Endometrium (tissue), 2 donors: ENCODE measurements around the gene SRSF3.

Experiments used
- FAIRE-seq: peaks from 2 replicates; lab custom pipeline; 2012; peaks lifted over from hg19 to GRCh38; lab: Jason Lieb, UNC
- donor health status: control.
- donor health status: control.

SRSF3 gene

DNA sequence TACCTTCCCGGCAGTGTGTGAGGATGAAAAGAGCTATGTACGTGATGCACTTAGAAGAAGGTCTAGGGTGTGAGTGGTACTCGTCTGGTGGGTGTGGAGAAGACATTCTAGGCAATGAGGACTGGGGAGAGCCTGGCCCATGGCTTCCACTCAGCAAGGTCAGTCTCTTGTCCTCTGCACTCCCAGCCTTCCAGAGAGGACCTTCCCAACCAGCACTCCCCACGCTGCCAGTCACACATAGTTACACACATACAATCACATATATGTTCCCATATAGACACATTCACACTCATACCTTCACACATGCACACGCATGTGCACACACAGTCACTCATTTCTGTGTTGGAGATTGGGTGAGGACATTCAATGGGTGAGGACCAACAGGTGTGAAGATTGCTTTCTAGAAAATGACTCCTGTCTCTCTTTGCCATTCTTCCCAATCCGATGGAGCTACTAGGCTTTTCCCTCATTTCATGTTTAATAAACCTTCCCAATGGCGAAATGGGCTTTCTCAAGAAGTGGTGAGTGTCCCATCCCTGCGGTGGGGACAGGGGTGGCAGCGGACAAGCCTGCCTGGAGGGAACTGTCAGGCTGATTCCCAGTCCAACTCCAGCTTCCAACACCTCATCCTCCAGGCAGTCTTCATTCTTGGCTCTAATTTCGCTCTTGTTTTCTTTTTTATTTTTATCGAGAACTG lies 30.4 kb downstream of the SRSF3 start:
- FAIRE-seq: no peak

DNA sequence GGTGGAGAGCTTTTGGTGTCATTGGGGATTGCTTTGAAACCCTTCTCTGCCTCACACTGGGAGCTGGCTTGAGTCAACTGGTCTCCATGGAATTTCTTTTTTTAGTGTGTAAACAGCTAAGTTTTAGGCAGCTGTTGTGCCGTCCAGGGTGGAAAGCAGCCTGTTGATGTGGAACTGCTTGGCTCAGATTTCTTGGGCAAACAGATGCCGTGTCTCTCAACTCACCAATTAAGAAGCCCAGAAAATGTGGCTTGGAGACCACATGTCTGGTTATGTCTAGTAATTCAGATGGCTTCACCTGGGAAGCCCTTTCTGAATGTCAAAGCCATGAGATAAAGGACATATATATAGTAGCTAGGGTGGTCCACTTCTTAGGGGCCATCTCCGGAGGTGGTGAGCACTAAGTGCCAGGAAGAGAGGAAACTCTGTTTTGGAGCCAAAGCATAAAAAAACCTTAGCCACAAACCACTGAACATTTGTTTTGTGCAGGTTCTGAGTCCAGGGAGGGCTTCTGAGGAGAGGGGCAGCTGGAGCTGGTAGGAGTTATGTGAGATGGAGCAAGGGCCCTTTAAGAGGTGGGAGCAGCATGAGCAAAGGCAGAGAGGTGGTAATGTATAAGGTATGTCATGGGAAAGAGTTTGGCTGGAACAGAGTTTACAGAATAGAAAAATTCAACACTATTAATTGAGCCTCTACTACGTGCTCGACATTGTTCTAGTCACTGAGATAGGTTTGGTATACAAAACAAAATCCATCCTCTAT lies 31.2 kb downstream of the SRSF3 start:
- FAIRE-seq: no peak

DNA sequence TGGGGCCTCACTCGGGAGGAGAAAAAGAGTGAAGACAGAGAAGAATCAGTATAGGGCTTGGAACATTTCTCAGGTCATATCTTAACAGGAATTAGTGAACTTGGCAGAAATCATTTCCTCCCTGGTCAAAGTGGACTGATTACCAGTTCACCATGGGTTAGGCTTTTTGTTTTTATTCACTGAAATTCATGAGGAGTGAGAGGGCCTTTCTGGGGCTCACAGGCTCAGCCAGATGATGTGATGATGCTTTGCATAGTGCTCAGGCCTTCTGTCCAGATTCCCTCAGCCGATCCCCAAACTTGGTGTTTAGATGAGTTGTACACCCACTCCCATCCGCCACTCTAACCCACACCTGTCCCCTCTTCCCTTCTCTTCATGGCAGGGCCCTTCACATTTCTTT lies 32.5 kb downstream of the SRSF3 start:
- FAIRE-seq: no peak

DNA sequence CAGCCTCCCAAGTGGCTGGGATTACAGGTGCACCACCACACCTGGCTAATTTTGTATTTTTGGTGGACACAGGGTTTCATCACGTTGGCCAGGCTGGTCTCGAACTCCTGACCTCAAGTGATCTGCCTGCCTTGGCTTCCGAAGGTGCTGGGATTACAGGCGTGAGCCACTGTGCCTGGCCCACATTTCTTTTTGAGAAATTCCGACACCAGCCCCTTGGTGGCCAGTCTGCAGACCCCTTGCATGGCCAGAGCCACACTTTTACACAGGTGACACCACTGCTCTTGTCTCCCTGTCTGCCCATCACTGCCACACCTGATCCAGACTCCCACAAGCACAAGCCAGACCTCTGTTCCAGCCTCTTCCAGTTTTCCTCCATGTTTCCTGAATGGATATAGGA lies 33.0 kb downstream of the SRSF3 start:
- no peak for FAIRE-seq

DNA sequence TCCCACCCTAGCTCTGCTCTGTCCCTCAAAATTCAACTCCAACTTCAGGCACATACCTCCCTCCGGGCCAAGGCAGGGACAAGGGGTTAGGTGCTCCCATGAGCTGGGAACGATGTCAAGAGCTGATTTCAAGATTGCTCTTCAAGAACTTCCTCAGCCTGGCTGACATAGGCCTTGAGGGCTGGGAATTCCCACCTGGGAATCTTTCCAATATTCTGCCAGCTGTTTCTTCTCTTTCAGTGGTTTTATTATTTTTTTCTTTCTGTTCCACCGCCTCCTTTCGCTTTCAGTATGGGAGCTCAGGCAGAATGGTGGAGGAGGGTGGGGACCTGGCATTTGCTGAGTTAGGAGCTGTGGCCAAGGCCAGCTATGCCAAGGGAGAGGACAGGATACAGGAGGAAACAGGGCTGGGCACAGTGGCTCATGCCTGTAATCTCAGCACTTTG lies 33.7 kb downstream of the SRSF3 start:
- no peak for FAIRE-seq

DNA sequence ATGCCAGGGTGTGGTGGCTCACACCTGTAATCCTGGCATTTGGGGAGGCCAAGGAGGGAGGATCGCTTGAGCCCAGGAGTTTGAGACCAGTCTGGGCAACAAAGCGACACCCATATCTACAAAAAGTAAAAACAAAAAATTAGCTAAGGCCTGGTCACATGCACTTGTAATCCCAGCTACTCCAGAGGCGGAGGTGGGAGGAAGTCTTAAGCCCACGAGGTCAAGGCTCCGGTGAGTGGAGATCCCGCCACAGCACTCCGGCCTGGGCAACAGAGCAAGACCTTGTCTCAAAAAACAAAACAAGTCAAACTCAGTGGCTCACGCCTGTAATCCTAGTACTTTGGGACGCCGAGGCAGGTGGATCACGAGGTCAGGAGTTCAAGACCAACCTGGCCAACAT lies 35.6 kb downstream of the SRSF3 start:
- no peak for FAIRE-seq

- FAIRE-seq: no peak
These were observed 37.3 kb downstream of the SRSF3 start for GRCh38 chr6:36631326-36632011.

GRCh38 chr6:36633370-36633769 lies 39.2 kb downstream of the SRSF3 start:
- no peak for FAIRE-seq

DNA sequence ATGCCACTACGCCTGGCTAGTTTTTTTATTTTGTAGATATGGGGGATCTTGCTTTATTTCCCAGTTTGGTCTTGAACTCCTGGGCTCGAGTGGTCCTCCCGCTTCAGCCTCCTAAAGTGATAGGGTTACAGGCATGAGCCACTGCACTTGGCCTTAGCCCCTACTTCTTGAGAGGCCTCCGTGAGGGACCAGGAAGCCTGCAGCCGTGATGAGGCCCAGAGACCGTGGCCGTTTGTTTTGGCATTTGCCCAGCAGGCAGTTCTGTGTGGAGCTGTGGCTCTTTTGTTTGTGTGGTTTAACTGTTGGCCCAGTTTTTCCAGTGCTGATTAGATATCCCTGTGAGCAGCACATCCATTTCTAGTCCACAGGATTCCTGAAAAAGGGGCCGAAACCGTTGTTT lies 39.8 kb downstream of the SRSF3 start:
- no peak for FAIRE-seq

DNA sequence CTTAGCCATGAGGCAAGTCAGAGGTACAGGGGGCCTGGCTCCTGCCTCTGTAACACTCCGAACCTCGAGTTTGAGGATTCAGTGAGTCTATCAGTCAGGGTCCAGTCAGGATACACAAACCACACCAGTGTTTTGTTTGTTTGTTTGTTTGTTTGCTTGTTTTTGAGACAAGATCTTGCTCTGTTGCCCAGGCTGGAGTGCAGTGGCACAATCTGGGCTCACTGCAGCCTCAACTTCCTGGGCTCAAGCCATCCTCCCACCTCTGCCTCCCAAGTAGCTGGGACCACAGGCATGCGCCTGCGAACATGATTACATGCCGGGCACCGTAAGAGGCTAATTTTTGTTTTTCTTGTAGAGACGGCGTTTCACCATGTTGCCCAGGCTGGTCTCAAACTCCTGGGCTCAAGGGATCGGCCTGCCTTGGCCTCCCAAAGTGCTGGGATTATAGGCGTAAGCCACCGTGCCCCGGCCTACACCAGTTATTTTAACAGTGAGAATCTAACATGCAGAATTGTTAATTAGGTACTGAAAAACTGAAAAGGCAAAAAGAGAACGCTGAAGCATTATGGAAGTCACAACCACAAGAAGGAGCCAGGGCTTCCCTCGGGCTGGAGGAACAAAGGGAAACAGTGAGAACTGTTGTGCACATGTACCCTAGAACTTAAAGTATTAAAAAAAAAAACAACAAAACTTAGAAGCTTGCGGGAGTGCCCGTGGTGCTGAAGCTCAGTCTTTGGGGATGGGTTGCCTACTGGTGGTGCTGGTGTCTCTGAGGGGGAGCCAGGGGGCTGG lies 40.4 kb downstream of the SRSF3 start:
- FAIRE-seq: no peak

DNA sequence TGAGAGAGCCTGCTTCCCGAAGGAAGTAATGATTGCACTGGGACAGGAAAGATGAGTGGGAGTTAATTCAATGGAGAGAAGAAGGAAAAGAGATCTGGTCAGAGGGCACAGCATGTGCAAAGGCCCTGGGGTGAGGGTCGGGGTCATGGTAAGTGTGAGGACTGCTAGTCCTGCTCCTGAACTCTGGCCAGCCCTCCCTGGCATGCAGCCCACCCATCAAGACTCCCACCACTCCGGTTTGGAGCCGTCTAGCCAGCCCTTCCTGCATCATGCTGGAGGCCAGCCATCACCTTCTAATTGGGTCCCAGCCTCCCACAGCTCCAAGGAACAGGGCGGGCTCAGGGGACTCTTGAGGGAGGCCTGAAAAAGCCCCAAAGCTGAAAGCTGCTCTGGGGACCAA lies 42.1 kb downstream of the SRSF3 start:
- no peak for FAIRE-seq

DNA sequence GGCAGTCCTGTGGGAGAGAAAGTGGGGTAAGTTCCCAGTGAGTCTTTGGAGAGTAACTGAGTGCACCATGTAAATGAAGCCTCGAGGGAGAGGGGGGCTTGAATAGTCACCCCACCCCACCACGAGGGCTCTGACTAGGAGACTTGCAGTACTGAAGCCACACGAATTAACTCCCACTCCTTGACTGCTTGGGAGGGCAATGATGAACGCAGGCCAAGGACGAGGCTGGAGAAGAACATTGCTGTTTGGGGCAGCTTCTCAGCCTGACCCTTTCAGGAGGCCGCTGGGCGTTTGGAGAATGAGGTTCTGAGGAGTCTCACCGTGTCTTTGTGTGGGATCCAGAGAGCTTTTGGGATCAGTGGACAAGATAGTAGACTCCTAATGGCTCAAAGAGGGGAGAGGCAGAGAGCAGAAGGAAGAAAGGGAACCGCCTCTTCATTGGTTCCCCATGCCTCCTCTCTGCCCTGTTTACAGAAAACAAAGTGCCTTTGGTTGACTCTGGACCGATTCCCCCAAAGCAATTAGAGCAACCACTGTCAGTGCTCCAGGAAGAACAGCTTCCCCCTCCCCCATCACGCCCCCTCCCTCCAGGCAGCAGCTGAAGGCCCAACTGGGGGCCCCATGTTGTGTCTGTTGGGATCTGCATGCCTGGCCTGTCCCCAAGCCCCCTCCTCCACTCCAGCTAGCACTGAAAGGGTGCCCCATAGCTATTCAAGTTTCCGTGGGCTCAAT lies 42.7 kb downstream of the SRSF3 start:
- FAIRE-seq: no peak

GRCh38 chr6:36638579-36638978 lies 44.4 kb downstream of the SRSF3 start:
- no peak for FAIRE-seq

DNA sequence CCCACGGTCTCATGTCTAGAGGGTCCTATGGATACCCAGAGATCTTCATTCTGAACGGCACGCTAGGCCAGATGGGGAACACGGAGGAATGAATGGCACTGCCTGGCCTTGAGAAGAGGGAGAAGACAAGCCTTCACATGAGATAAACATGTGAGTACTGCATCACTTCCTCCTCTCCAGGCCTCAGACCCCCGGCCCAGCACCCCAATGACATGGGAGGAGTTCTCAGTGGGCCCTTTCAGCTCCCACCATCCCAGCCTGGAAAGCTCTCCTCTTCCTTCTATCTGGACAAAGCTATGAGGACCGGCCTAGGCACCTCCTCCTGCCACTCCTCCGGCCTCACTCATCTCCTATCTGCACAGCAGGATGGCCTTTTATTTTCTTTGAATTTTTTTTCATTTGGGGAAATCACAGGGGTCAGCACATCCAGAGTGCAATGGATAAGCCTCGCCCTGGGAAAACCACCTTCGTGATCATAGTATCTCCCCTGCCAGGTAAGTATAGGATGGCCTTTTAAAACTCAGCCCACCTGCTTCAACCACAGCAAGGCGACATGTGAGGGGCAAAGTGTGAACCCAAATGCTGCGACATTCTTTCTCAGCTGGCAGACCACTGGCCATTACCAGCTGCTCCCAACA lies 45.1 kb downstream of the SRSF3 start:
- no peak for FAIRE-seq

DNA sequence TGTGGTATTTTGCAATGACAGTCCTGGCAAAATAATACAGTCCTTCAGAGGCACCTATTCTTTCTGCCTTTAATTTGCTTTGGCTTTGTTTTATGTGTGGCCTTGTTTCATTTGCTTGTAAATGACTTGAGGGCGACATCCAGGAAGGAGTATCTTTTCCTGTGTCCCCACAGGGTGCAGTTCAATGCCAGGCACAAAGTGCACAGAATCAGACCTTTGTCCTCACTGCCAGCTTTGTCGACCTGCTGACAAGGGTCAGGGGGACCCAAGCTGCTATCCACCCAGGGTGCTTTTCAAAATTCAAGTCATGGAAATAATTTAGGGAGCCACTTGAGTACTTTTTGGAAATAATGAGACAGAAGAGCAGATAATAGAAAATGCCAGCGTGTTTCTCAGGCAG lies 47.4 kb downstream of the SRSF3 start:
- no peak for FAIRE-seq

- no peak for FAIRE-seq
These were observed 49.0 kb downstream of the SRSF3 start for GRCh38 chr6:36642913-36643817.

DNA sequence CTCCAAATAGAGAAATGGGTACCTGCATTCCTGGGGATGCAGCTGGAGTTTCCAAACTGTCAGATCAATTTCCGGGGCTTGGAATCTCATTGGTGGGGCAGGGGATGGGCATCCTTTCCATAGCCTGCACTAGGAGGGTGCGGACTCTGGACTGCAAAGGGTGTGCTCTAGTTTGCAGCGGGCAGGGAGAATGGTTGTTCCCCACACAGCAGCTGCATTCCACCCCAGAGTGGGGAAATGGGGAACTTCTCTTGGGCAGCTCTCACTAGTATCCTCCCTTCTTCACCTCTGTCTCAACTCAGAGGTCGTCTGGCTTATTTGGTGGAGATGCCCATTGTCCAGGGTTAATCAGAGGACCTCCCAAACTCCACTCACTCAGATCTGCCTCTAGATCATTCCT lies 49.8 kb downstream of the SRSF3 start:
- no peak for FAIRE-seq

GRCh38 chr6:36649086-36649485 lies 54.9 kb downstream of the SRSF3 start:
- FAIRE-seq: no peak

DNA sequence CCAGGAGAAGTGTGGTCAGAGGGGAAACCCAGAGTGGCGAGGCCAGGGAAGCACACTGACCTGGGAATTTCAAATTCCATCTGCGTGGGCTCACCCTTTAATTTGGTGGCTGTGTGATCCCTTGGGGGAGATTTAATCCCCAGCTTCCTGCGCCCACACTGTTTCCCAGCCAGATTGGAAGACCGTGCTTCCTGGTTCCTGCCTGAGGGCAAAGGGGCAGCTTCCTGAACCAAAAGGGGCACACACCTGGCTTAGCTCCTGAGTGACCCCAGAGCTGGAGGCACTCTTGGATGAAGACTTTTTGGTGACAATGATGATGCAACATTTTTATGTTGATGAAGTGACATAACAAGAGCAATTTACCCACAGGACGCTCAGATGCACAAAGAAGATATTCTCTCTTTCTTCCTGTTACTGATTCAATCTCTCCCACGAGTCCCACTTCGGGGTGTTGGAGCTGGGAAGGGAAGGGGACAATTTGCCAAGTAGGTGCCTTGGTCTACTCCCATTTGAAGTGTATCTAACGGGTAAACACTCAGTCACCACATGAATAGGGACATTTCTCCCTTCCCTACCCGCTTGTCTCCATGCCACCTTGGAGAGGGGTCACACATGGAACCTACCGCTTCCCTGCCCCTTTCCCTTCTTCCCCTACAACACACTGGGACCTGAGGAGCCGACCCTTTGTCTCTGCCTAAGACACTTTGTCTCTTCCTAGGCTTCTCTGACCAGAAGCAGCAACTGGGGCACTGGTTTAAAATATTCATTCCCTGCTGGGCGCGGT lies 55.7 kb downstream of the SRSF3 start:
- no peak for FAIRE-seq
